ENCODE results near the gene RAPGEF4. TPM values are rescaled to one million over a fixed set of nuclear protein-coding genes. Genes with fewer than 3 reads are reported as not detected.
"Not testable (repeated sequence)": the region's sequence is repeated elsewhere in the genome, so short reads cannot be mapped to it uniquely, and the experiment has no call there.

Gene RAPGEF4
- total RNA-seq, 4 donors from 2014 or later: 3.7 to 8.9 (median 5.2) TPM

- TF ChIP-seq EP300 (IDR thresholded peaks at IDR 0.05) (no peak), POLR2A (IDR thresholded peaks at IDR 0.05; ENCODE audit: low read depth) (no peak), POLR2AphosphoS5 (IDR thresholded peaks at IDR 0.05) (no peak), CTCF (IDR thresholded peaks at IDR 0.05) (no peak)
- Histone ChIP-seq H3K4me1 (peaks cover 23 to 82% (median 78%) of the 10 kb centered on the region in 4 donors), H3K36me3 (peaks cover 0 to 21% (median 11%) of the 10 kb centered on the region in 4 donors), H3K27me3 (no peaks in the 10 kb centered on the region), H3K4me3 (peak overlapping the region in 1 of 4 donors; percentile 6), H3K27ac (replicated peaks in 1 of 4) (peak overlapping the region; percentile 73 to 86 (median 79)), H3K9me3 (no peaks in the 10 kb centered on the region)
- intact Hi-C loops (cut with DNase I): no loop called here
- no peak for DNase-seq (ENCODE audit: extremely low spot score)
- 72% methylated on average over 3 of the region's 3 CpGs for WGBS
These were observed 357.3 kb downstream of the RAPGEF4 start for GRCh38 chr2:173092844-173093402.

GRCh38 chr2:173093617-173094016 lies 358.0 kb downstream of the RAPGEF4 start:
- H3K27me3 ChIP-seq; intact Hi-C loops (cut with DNase I); H3K9me3 ChIP-seq; DNase-seq (ENCODE audit: extremely low spot score); H3K4me3 ChIP-seq: not testable (repeated sequence)
- H3K4me1 ChIP-seq: peaks cover 23 to 75% (median 72%) of the 10 kb centered on the region in 4 donors
- WGBS: 60% methylated on average over 2 of the region's 2 CpGs
- peak overlapping the region; percentile 73 to 86 (median 79) for H3K27ac ChIP-seq (replicated peaks in 1 of 4)
- H3K36me3 ChIP-seq: peaks cover 0 to 21% (median 11%) of the 10 kb centered on the region in 4 donors

- Histone ChIP-seq H3K4me3 (no peak overlapping the region), H3K27me3 (no peaks in the 10 kb centered on the region), H3K27ac (replicated peaks in 1 of 4) (peak overlapping the region; percentile 24 to 62 (median 48)), H3K9me3 (no peaks in the 10 kb centered on the region), H3K36me3 (peaks cover 0 to 21% (median 11%) of the 10 kb centered on the region in 4 donors), H3K4me1 (peaks cover 21 to 73% (median 71%) of the 10 kb centered on the region in 4 donors)
- DNase-seq (ENCODE audit: extremely low spot score): no peak
- intact Hi-C loops (cut with DNase I): no loop called here
- WGBS: 31% methylated on average over 1 of the region's 1 CpG
- no peak for TF ChIP-seq CTCF (IDR thresholded peaks at IDR 0.05)
- TF ChIP-seq POLR2A (IDR thresholded peaks at IDR 0.05; ENCODE audit: low read depth): no peak
- no peak for TF ChIP-seq POLR2AphosphoS5 (IDR thresholded peaks at IDR 0.05)
- TF ChIP-seq EP300 (IDR thresholded peaks at IDR 0.05): no peak
These were observed 359.1 kb downstream of the RAPGEF4 start for GRCh38 chr2:173094731-173095130.

GRCh38 chr2:173095356-173095755 lies 359.7 kb downstream of the RAPGEF4 start:
- intact Hi-C loops (cut with DNase I): no loop called here
- Histone ChIP-seq H3K27ac (replicated peaks in 1 of 4) (peak overlapping the region; percentile 24 to 62 (median 48)), H3K4me1 (peaks cover 22 to 73% (median 72%) of the 10 kb centered on the region in 4 donors), H3K9me3 (no peaks in the 10 kb centered on the region), H3K4me3 (no peak overlapping the region), H3K36me3 (peaks cover 0 to 22% (median 11%) of the 10 kb centered on the region in 4 donors), H3K27me3 (no peaks in the 10 kb centered on the region)
- DNase-seq (ENCODE audit: extremely low spot score): no peak
- 61% methylated on average over 1 of the region's 1 CpG for WGBS
- TF ChIP-seq POLR2AphosphoS5 (IDR thresholded peaks at IDR 0.05) (no peak), POLR2A (IDR thresholded peaks at IDR 0.05; ENCODE audit: low read depth) (no peak), CTCF (IDR thresholded peaks at IDR 0.05) (no peak), EP300 (IDR thresholded peaks at IDR 0.05) (no peak)

GRCh38 chr2:173099271-173099670 lies 363.6 kb downstream of the RAPGEF4 start:
- H3K27me3 ChIP-seq: no peaks in the 10 kb centered on the region
- H3K36me3 ChIP-seq: peaks cover 0 to 15% (median 3%) of the 10 kb centered on the region in 4 donors
- no peak for DNase-seq (ENCODE audit: extremely low spot score)
- TF ChIP-seq POLR2AphosphoS5 (IDR thresholded peaks at IDR 0.05) (no peak), EP300 (IDR thresholded peaks at IDR 0.05) (no peak), CTCF (IDR thresholded peaks at IDR 0.05) (no peak), POLR2A (IDR thresholded peaks at IDR 0.05; ENCODE audit: low read depth) (no peak)
- no peak overlapping the region for H3K4me3 ChIP-seq
- H3K27ac ChIP-seq (replicated peaks in 1 of 4): peak overlapping the region in 1 of 4 donors; percentile 25
- no peaks in the 10 kb centered on the region for H3K9me3 ChIP-seq
- intact Hi-C loops (cut with DNase I): no loop called here
- WGBS: 66% methylated on average over 2 of the region's 2 CpGs
- H3K4me1 ChIP-seq: peaks cover 24 to 79% (median 74%) of the 10 kb centered on the region in 4 donors

All from esophagus muscularis mucosa (tissue), 4 donors.